Activated CD4-positive, alpha-beta T cell treated with anti-CD3 and anti-CD28 coated beads for 1 hour (primary cell): Measurements from ENCODE around the gene ST8SIA1.
"Not testable (repeated sequence)": the region's sequence is repeated elsewhere in the genome, so short reads cannot be mapped to it uniquely, and the experiment has no call there.

ENCODE experiments used
- DNase-seq: peaks from one replicate; pipeline ENCODE4 v3.0.0-alpha.2; 2020

The ST8SIA1 gene

GRCh38 chr12:22149286-22149685 is 185.2 kb downstream of the ST8SIA1 start:
- DNase-seq, result not testable (repeated sequence)

- DNase-seq, result not testable (repeated sequence)
These were observed 187.8 kb downstream of the ST8SIA1 start for GRCh38 chr12:22146686-22147085.
